OCI-LY3 (cell line): ENCODE measurements around the gene PLG.
"Not testable (repeated sequence)": the region's sequence is repeated elsewhere in the genome, so short reads cannot be mapped to it uniquely, and the experiment has no call there.

Source experiments
- H2AFZ ChIP-seq: fragments of 200-600, 300-600 bp; shearing (Covaris generic); 2 replicates; pipeline ENCODE4 v1.6.0; 2014; ENCODE audit warnings: antibody characterized with exemption, low read depth, low read length
- H3K27ac ChIP-seq: fragments of 200-600, 300-600 bp; sonication (generic); 2 replicates; pipeline ENCODE4 v1.5.1; 2014; ENCODE audit warnings: mild to moderate bottlenecking, low read length, moderate library complexity, mixed read lengths
- H3K27me3 ChIP-seq: fragments of 200-600, 300-600 bp; sonication (generic); 2 replicates; pipeline ENCODE4 v1.6.1; 2014; ENCODE audit warnings: low read depth, low read length, mixed read lengths
- H3K36me3 ChIP-seq: fragments of 200-600, 300-600 bp; sonication (generic); replicated peaks from 2 replicates; pipeline ENCODE3; 2014; ENCODE audit warnings: low read depth, low read length, mixed read lengths
- H3K4me1 ChIP-seq: fragments of 300-600, 200-600 bp; sonication (generic); 2 replicates; pipeline ENCODE4 v1.6.1; 2014; ENCODE audit warnings: low read length, mixed read lengths
- H3K4me2 ChIP-seq: fragments of 200-600, 300-600 bp; sonication (generic); 2 replicates; pipeline ENCODE4 v1.6.1; 2014; ENCODE audit warnings: low read length, mixed read lengths
- H3K4me3 ChIP-seq: fragments of 300-600, 200-600 bp; sonication (generic); 2 replicates; pipeline ENCODE4 v1.5.1; 2014; ENCODE audit warnings: antibody characterized with exemption, mild to moderate bottlenecking, low read length, moderate library complexity
- H3K79me2 ChIP-seq: fragments of 300-600, 200-600 bp; shearing (Covaris generic); 2 replicates; pipeline ENCODE4 v1.6.1; 2014; ENCODE audit warnings: mild to moderate bottlenecking, low read length, mixed read lengths
- H3K9ac ChIP-seq: fragments of 300-600, 200-600 bp; shearing (Covaris generic); 2 replicates; pipeline ENCODE4 v1.6.0; 2014; ENCODE audit warnings: mild to moderate bottlenecking, low read length, moderate library complexity
- H3K9me3 ChIP-seq: fragments of 200-600, 300-600 bp; shearing (Covaris generic); 2 replicates; pipeline ENCODE4 v1.6.1; 2014; ENCODE audit warnings: low read length, mixed read lengths; ENCODE audit not compliant: insufficient read depth
- H4K20me1 ChIP-seq: fragments of 200-600, 300-600 bp; sonication (generic); 2 replicates; pipeline ENCODE4 v1.6.1; 2016; ENCODE audit warnings: low read length, mixed read lengths; ENCODE audit not compliant: insufficient read depth
- EZH2phosphoT487 ChIP-seq: fragments of 200-600 bp; shearing (Covaris generic); IDR thresholded peaks from 2 replicates; pipeline ENCODE4 v1.6.1; 2018; ENCODE audit warnings: antibody characterized with exemption, mixed run types, low read depth
- TF ChIP-seq, protein P1 (sequence below): fragments of 200-600, 300-600 bp; sonication (generic); IDR thresholded peaks from 2 replicates; pipeline ENCODE4 v1.5.1; 2014; ENCODE audit warnings: antibody characterized with exemption, low read length, low read depth

The PLG gene

DNA sequence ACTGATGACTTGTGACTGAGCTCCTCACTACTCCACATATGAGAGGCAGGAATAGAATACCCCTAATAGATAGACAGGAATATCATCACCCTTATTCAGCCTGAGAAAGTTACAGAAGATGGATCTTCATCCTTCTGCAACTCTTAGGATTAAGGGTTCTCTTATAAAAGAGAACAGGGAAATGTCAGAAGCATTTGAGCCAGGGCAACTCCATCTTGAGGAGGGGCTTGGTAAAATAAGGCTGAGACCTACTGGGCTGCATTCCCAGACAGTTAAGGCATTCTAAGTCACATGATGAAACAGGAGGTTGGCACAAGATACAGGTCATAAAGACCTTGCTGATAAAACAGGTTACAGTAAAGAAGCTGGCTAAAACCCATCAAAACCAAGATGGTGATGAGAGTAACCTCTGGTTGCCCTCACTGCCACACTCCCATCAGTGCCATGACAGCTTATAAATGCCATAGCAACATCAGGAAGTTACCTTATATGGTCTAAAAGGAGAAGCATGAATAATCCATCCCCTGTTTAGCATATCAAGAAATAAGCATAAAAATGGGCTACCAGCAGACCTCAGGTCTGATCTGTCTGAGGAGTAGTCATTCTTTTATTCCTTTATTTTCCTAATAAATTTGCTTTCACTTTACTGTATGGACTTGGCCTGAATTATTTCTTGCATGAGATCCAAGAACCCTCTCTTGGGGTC lies 97.9 kb downstream of the PLG start:
- Histone ChIP-seq H3K79me2 (no peaks in the 10 kb centered on the region), H3K4me2 (no peak overlapping the region), H3K27ac (no peak overlapping the region), H3K4me3 (no peak overlapping the region), H3K9me3 (0 out of 2 replicates have a peak, but pooled peaks cover 3% of the 10 kb centered on the region), H3K9ac (no peak overlapping the region), H3K36me3 (no peaks in the 10 kb centered on the region), H3K27me3 (no peaks in the 10 kb centered on the region), H2AFZ (no peak overlapping the region), H4K20me1 (no peaks in the 10 kb centered on the region), H3K4me1 (no peaks in the 10 kb centered on the region)
- TF ChIP-seq, protein P1, sequence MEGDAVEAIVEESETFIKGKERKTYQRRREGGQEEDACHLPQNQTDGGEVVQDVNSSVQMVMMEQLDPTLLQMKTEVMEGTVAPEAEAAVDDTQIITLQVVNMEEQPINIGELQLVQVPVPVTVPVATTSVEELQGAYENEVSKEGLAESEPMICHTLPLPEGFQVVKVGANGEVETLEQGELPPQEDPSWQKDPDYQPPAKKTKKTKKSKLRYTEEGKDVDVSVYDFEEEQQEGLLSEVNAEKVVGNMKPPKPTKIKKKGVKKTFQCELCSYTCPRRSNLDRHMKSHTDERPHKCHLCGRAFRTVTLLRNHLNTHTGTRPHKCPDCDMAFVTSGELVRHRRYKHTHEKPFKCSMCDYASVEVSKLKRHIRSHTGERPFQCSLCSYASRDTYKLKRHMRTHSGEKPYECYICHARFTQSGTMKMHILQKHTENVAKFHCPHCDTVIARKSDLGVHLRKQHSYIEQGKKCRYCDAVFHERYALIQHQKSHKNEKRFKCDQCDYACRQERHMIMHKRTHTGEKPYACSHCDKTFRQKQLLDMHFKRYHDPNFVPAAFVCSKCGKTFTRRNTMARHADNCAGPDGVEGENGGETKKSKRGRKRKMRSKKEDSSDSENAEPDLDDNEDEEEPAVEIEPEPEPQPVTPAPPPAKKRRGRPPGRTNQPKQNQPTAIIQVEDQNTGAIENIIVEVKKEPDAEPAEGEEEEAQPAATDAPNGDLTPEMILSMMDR, result no peak
- no peak for TF ChIP-seq EZH2phosphoT487

GRCh38 chr6:160801418-160801817 lies 99.4 kb downstream of the PLG start:
- Histone ChIP-seq H3K4me2 (no peak overlapping the region), H4K20me1 (no peaks in the 10 kb centered on the region), H3K27me3 (no peaks in the 10 kb centered on the region), H2AFZ (no peak overlapping the region), H3K36me3 (no peaks in the 10 kb centered on the region), H3K79me2 (no peaks in the 10 kb centered on the region), H3K4me1 (no peaks in the 10 kb centered on the region), H3K27ac (no peak overlapping the region), H3K9me3 (0 out of 2 replicates have a peak, but pooled peaks cover 3% of the 10 kb centered on the region), H3K9ac (no peak overlapping the region), H3K4me3 (no peak overlapping the region)
- TF ChIP-seq EZH2phosphoT487, result no peak
- TF ChIP-seq, protein P1, result no peak

GRCh38 chr6:160802049-160802448 lies 100.0 kb downstream of the PLG start:
- H3K4me2 ChIP-seq, result not testable (repeated sequence)

More at GRCh38 chr6:160802049-160802448, 100.0 kb downstream of the PLG start:
- H2AFZ ChIP-seq, H3K9ac ChIP-seq, H3K79me2 ChIP-seq, H3K9me3 ChIP-seq, H3K27me3 ChIP-seq, H3K4me1 ChIP-seq, H3K4me3 ChIP-seq, H4K20me1 ChIP-seq, H3K27ac ChIP-seq, H3K36me3 ChIP-seq: not testable (repeated sequence)
